Measurements from ENCODE around the gene GATAD2B. TPM values are rescaled to one million over a fixed set of nuclear protein-coding genes. Genes with fewer than 3 reads are reported as not detected.
"Not testable (repeated sequence)": the region's sequence is repeated elsewhere in the genome, so short reads cannot be mapped to it uniquely, and the experiment has no call there.

GATAD2B gene
- total and polyA plus RNA-seq, 5 donors from 2014 or later, result 2.9 to 81.5 (median 3.4) TPM

DNA sequence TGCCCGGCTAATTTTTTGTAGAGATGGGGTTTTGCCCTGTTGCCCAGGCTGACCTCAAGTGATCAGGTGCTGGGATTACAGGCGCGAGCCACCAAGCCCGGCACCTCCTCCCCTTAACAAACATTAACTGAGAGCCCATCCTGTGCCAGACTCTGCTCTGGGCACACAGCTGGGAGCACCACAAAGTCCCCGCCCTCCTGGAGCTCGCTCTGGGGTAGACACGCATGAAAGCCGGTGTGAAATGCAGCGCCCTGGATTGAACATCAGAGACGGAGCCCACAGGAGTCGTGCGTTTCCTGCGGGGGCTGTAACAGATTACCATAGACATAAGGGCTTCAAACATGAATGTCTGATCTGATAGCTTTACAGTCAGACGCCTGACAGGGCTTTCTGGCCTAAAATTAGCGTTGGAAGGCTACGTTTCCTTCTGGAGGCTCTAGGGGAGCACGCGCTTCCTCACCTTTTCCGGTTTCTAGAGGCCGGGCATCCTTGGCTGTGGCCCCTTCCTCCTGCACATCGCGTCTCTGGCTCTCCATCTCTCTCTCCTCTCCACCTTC, 133.2 kb downstream of the GATAD2B start:
- H3K9me3 Mint-ChIP-seq, result no peaks in the 10 kb centered on the region
- Histone ChIP-seq H3K36me3 (ENCODE audit: control insufficient read depth, insufficient read depth, low read length) (no peaks in the 10 kb centered on the region), H3K4me3 (ENCODE audit: low read depth, low read length) (no peak overlapping the region), H3K9me3 (ENCODE audit: control insufficient read depth in 2 of 2, low read length in 2 of 2) (no peaks in the 10 kb centered on the region), H3K4me1 (ENCODE audit: control insufficient read depth, insufficient read depth, low read length, poor library complexity, severe bottlenecking) (peaks cover 3% of the 10 kb centered on the region), H3K27ac (ENCODE audit: insufficient read depth, low read length, poor library complexity, severe bottlenecking) (no peak overlapping the region), H3K27me3 (ENCODE audit: control insufficient read depth, insufficient read depth, low read length) (no peaks in the 10 kb centered on the region)
- ATAC-seq (ENCODE audit: low read depth in 2 of 2), result no peak
- peak overlapping the region in 2 of 4 donors; percentile 57 to 68 for H3K4me3 Mint-ChIP-seq
- H3K27me3 Mint-ChIP-seq, result peaks cover 10% of the 10 kb centered on the region
- H3K4me1 Mint-ChIP-seq, result peaks cover 2 to 13% (median 9%) of the 10 kb centered on the region in 4 donors
- H3K36me3 Mint-ChIP-seq, result no peaks in the 10 kb centered on the region
- DNase-seq, result peak in 1 of 3 donors; percentile 16
- no peak overlapping the region for H3K27ac Mint-ChIP-seq

DNA sequence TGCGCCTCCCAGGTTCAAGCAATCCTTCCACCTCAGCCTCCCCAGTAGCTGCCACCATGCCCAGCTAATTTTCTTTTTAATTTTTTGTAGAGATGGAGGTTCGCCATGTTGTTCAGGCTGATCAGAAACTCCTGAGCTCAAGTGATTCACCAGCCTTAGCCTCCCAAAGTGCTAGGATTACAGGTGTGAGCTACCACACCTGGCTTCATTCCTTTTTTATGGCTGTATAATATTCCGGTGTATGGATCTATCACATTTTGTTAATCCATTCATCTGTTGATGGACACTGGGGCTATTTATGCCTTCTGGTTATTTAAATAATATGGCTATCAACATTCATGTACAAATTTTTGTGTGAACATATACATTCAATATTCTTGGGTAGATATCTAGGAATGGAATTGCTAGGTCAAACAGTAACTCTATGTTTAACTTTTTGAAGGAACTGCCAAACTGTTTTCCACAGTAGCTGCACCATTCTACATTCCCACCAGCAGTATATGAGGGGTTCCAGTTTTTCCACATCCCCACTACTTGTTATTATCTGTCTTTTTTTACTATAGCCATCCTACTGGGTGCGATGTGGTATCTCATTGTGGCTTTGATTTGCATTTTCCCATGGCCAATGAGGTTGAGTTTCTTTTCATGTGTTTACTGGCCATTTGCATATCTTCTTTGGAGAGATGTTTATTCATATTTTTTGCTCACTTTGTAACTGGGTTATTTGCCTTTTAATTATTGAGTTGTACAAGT, 136.6 kb downstream of the GATAD2B start:
- DNase-seq (no peak), ATAC-seq (ENCODE audit: low read depth in 2 of 2) (no peak)
- no peaks in the 10 kb centered on the region for H3K9me3 ChIP-seq (ENCODE audit: control insufficient read depth in 2 of 2, low read length in 2 of 2)
- no peak overlapping the region for H3K4me3 Mint-ChIP-seq
- H3K4me1 ChIP-seq (ENCODE audit: control insufficient read depth, insufficient read depth, low read length, poor library complexity, severe bottlenecking), result peaks cover 15% of the 10 kb centered on the region
- peaks cover 10% of the 10 kb centered on the region for H3K27me3 Mint-ChIP-seq
- no peak overlapping the region for H3K27ac Mint-ChIP-seq
- H3K4me3 ChIP-seq (ENCODE audit: low read depth, low read length), result no peak overlapping the region
- H3K27ac ChIP-seq (ENCODE audit: insufficient read depth, low read length, poor library complexity, severe bottlenecking), result no peak overlapping the region
- H3K27me3 ChIP-seq (ENCODE audit: control insufficient read depth, insufficient read depth, low read length), result no peaks in the 10 kb centered on the region
- no peaks in the 10 kb centered on the region for H3K9me3 Mint-ChIP-seq
- H3K4me1 Mint-ChIP-seq, result peaks cover 4 to 23% (median 14%) of the 10 kb centered on the region in 4 donors
- H3K36me3 Mint-ChIP-seq, result no peaks in the 10 kb centered on the region
- H3K36me3 ChIP-seq (ENCODE audit: control insufficient read depth, insufficient read depth, low read length), result no peaks in the 10 kb centered on the region

DNA sequence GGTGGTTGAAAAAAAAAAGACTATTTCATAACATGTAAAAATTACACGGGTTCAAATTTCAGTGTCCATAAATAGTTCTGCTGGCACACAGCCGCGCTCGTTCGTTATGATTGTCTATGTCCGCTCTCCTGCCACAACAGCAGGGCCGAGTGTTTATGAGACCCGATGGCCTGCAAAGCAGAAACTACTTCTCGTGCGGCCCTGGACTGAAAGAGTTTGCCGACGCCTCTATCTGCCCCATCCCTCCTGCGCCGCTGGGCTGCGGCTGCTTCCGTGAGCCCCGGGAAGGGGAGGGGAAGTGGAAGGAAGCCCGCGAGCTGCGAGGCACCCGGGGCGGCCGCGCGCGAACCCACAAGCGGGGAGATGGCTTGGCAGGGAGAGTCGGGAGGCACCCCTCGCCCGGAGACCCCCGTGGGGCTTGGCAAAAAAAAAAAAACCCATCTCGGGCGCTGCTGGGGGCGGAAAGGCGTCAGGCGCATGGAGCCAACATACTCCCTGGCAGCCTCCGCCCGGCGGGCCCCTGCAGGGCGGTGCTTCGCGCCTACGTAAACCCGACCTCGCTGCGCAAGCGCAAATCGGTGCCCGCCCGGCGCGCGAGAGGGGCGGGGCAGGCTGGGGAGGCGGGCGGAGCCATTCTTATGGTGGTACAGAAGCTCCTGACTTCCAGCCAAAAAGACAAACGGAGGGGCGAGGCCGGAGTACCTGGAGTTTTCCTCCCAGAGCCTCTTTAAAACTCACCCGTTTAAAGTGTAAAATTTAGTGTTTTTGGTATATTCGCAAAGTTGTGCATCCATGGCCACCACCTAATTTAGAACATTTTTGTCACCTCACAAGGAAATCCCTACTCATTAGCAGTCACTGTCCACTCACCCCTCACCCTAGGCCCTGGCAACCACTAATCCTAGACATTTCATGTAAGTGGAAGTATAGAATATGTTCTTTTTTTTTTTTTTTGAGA, 139.3 kb downstream of the GATAD2B start:
- H3K27ac Mint-ChIP-seq, result peak overlapping the region; percentile 96 to 98 (median 98)
- peak overlapping the region; percentile 95 for H3K27ac ChIP-seq (ENCODE audit: insufficient read depth, low read length, poor library complexity, severe bottlenecking)
- DNase-seq (peak; percentile 85 to 94 (median 92)), ATAC-seq (ENCODE audit: low read depth in 2 of 2) (peak; percentile 92 to 96)
- H3K9me3 Mint-ChIP-seq, result no peaks in the 10 kb centered on the region
- no peaks in the 10 kb centered on the region for H3K27me3 Mint-ChIP-seq
- H3K4me3 ChIP-seq (ENCODE audit: low read depth, low read length), result peak overlapping the region; percentile 78
- H3K36me3 ChIP-seq (ENCODE audit: control insufficient read depth, insufficient read depth, low read length), result no peaks in the 10 kb centered on the region
- peaks cover 1 to 11% (median 7%) of the 10 kb centered on the region in 4 donors for H3K4me1 Mint-ChIP-seq
- H3K9me3 ChIP-seq (ENCODE audit: control insufficient read depth in 2 of 2, low read length in 2 of 2), result no peaks in the 10 kb centered on the region
- H3K4me1 ChIP-seq (ENCODE audit: control insufficient read depth, insufficient read depth, low read length, poor library complexity, severe bottlenecking), result peaks cover 12% of the 10 kb centered on the region
- no peaks in the 10 kb centered on the region for H3K27me3 ChIP-seq (ENCODE audit: control insufficient read depth, insufficient read depth, low read length)
- peak overlapping the region; percentile 84 to 96 (median 94) for H3K4me3 Mint-ChIP-seq
- no peaks in the 10 kb centered on the region for H3K36me3 Mint-ChIP-seq

DNA sequence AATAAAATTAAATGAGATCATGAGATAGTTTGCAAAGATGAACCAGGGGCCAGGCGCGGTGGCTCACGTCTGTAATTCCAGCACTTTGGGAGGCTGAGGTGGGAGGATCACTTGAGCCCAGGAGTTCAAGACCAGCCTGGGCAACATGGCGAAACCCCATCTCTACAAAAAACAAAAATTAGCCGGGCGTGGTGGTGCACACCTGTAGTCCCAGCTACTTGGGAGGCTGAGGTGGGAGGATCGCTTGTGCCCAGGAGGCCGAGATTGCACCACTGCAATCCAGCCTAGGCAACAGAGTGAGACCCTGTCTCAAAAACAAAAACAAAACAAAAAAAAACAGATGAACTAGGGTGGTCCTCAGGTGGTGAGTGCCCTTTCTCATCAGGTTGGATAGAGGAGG, 140.1 kb downstream of the GATAD2B start:
- H3K9me3 Mint-ChIP-seq; H3K36me3 ChIP-seq (ENCODE audit: control insufficient read depth, insufficient read depth, low read length); H3K36me3 Mint-ChIP-seq; H3K27me3 Mint-ChIP-seq; H3K9me3 ChIP-seq (ENCODE audit: control insufficient read depth in 2 of 2, low read length in 2 of 2); ATAC-seq (ENCODE audit: low read depth in 2 of 2); DNase-seq; H3K27me3 ChIP-seq (ENCODE audit: control insufficient read depth, insufficient read depth, low read length): not testable (repeated sequence)
- peak overlapping the region; percentile 78 for H3K4me3 ChIP-seq (ENCODE audit: low read depth, low read length)
- Mint-ChIP-seq H3K27ac (peak overlapping the region in 2 of 3 donors; percentile 96 to 98), H3K4me3 (peak overlapping the region; percentile 84 to 95 (median 91)), H3K4me1 (peaks cover 1 to 11% (median 7%) of the 10 kb centered on the region in 4 donors)
- H3K4me1 ChIP-seq (ENCODE audit: control insufficient read depth, insufficient read depth, low read length, poor library complexity, severe bottlenecking), result peaks cover 12% of the 10 kb centered on the region
- peak overlapping the region; percentile 95 for H3K27ac ChIP-seq (ENCODE audit: insufficient read depth, low read length, poor library complexity, severe bottlenecking)

DNA sequence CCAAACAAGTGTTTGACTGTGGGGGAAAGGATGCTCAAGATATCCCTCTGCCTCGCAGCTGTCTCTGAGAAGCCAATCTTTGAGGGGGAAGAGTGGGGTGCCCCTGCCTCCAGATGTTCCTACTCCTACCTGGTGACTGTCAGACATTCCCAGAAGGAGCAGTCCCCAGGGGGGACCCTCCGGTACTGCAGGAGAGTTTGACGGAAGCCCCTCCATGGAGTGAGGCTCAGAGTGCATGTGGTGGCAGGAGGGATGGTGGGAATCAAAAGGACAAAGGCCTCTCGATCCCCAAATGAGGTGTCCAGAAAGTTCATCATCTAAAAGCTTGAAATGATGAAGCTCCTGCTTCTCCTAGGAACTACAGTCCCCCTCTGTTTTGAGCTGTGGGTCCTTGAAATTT, 142.2 kb downstream of the GATAD2B start:
- H3K4me3 Mint-ChIP-seq, result peak overlapping the region in 2 of 4 donors; percentile 0 to 87
- H3K27me3 Mint-ChIP-seq, result no peaks in the 10 kb centered on the region
- no peaks in the 10 kb centered on the region for H3K36me3 ChIP-seq (ENCODE audit: control insufficient read depth, insufficient read depth, low read length)
- H3K27ac Mint-ChIP-seq, result no peak overlapping the region
- H3K9me3 ChIP-seq (ENCODE audit: control insufficient read depth in 2 of 2, low read length in 2 of 2), result no peaks in the 10 kb centered on the region
- no peak for ATAC-seq (ENCODE audit: low read depth in 2 of 2)
- peaks cover 21% of the 10 kb centered on the region for H3K4me1 ChIP-seq (ENCODE audit: control insufficient read depth, insufficient read depth, low read length, poor library complexity, severe bottlenecking)
- H3K4me3 ChIP-seq (ENCODE audit: low read depth, low read length), result no peak overlapping the region
- peaks cover 3 to 22% (median 7%) of the 10 kb centered on the region in 4 donors for H3K4me1 Mint-ChIP-seq
- H3K27me3 ChIP-seq (ENCODE audit: control insufficient read depth, insufficient read depth, low read length), result no peaks in the 10 kb centered on the region
- no peaks in the 10 kb centered on the region for H3K36me3 Mint-ChIP-seq
- no peak for DNase-seq
- no peak overlapping the region for H3K27ac ChIP-seq (ENCODE audit: insufficient read depth, low read length, poor library complexity, severe bottlenecking)
- no peaks in the 10 kb centered on the region for H3K9me3 Mint-ChIP-seq

DNA sequence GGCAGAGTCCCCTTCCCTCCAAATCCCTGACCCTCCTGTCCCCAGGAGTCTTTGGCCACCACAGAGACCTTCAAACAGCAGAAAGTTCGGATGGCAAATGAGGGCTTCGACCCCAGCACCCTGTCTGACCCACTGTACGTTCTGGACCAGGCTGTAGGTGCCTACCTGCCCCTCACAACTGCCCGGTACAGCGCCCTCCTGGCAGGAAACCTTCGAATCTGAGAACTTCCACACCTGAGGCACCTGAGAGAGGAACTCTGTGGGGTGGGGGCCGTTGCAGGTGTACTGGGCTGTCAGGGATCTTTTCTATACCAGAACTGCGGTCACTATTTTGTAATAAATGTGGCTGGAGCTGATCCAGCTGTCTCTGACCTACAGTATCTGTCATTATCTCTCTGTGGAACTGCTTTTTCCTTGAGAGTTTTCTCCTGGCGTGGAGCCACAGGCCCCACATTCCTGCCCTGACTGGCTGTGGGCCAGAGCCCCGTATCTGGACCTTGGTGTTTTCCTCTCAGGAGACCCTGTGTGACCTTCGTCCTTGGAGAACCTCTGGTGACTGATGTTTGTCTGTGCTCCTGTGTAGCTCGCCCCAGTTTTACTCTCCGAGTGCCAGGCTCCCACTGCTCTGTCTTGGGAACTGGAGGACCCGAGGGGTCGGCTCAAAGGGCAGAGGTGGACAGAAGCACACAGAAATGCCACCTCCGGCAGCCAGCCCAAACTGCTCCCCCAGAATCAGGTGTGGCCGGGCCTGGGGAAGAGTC, 142.8 kb downstream of the GATAD2B start:
- no peaks in the 10 kb centered on the region for H3K9me3 Mint-ChIP-seq
- ATAC-seq (ENCODE audit: low read depth in 2 of 2), result no peak
- peak overlapping the region in 2 of 4 donors; percentile 36 to 87 for H3K4me3 Mint-ChIP-seq
- peak overlapping the region in 2 of 3 donors; percentile 82 to 86 for H3K27ac Mint-ChIP-seq
- Histone ChIP-seq H3K27me3 (ENCODE audit: control insufficient read depth, insufficient read depth, low read length) (no peaks in the 10 kb centered on the region), H3K9me3 (ENCODE audit: control insufficient read depth in 2 of 2, low read length in 2 of 2) (no peaks in the 10 kb centered on the region), H3K27ac (ENCODE audit: insufficient read depth, low read length, poor library complexity, severe bottlenecking) (no peak overlapping the region), H3K4me3 (ENCODE audit: low read depth, low read length) (no peak overlapping the region), H3K4me1 (ENCODE audit: control insufficient read depth, insufficient read depth, low read length, poor library complexity, severe bottlenecking) (peaks cover 26% of the 10 kb centered on the region), H3K36me3 (ENCODE audit: control insufficient read depth, insufficient read depth, low read length) (no peaks in the 10 kb centered on the region)
- DNase-seq, result no peak
- H3K27me3 Mint-ChIP-seq, result no peaks in the 10 kb centered on the region
- peaks cover 3 to 20% (median 6%) of the 10 kb centered on the region in 4 donors for H3K4me1 Mint-ChIP-seq
- no peaks in the 10 kb centered on the region for H3K36me3 Mint-ChIP-seq
